Esophagus squamous epithelium (tissue), 4 donors: ENCODE results near the gene MED27.

Source experiments
- POLR2A ChIP-seq, 4 donors: fragments of 450-650 bp; IDR thresholded peaks; one replicate each; pipeline ENCODE4 v1.6.1; 2017; ENCODE audit warnings: antibody characterized with exemption in 4 of 4, mild to moderate bottlenecking in 4 of 4, moderate library complexity in 3 of 4
- TF ChIP-seq, protein P1 (sequence below), 6 experiments: fragments of 450-650 bp in 4 of 6; fragments of 200-600 bp in 2 of 6; sonication (generic) in 2 of 6; IDR thresholded peaks; one replicate each; pipeline ENCODE4 v1.5.1; 2016 to 2019; ENCODE audit warnings: antibody characterized with exemption in 6 of 6, mild to moderate bottlenecking in 4 of 6, moderate library complexity in 4 of 6

DNA sequence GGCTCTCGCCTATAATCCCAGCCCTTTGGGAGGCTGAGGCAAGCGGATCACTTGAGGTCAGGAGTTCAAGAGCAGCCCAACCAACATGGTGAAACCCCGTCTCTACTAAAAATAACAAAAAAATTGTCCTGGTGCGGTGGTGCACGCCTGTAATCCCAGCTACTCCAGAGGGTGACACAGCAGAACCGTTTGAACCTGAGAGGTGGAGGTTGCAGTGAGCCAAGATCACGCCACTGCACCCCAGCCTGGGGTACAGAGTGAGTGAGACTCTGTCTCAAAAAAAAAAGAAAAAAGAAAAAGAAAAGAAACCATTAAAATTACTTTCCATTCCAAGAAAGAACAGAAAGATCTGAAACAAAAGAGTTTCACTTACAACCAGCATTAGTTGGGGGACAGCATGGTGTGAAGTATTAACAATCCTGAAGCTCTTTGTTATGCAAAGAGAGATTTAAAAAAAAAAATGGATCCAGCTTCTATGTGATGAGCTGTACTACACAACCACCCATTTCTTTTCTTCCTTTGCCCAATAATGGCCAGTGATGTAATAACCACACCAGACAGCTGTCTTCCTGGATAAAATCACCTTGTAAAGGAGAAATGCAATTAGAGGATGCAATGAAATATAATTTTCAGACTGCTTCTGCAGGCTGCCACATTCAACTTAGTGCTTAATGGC, 76.9 kb downstream of the MED27 start:
- TF ChIP-seq, protein P1, sequence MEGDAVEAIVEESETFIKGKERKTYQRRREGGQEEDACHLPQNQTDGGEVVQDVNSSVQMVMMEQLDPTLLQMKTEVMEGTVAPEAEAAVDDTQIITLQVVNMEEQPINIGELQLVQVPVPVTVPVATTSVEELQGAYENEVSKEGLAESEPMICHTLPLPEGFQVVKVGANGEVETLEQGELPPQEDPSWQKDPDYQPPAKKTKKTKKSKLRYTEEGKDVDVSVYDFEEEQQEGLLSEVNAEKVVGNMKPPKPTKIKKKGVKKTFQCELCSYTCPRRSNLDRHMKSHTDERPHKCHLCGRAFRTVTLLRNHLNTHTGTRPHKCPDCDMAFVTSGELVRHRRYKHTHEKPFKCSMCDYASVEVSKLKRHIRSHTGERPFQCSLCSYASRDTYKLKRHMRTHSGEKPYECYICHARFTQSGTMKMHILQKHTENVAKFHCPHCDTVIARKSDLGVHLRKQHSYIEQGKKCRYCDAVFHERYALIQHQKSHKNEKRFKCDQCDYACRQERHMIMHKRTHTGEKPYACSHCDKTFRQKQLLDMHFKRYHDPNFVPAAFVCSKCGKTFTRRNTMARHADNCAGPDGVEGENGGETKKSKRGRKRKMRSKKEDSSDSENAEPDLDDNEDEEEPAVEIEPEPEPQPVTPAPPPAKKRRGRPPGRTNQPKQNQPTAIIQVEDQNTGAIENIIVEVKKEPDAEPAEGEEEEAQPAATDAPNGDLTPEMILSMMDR (IDR thresholded peaks at IDR 0.05), result no peak
- TF ChIP-seq POLR2A (IDR thresholded peaks at IDR 0.05), result no peak
